Measurements from ENCODE around the gene ACADVL. TPM values are rescaled to one million over a fixed set of nuclear protein-coding genes. Genes with fewer than 3 reads are reported as not detected.
A peak's percentile ranks its signal among the peaks of the same experiment; 100 is the strongest.

The ACADVL gene
- total RNA-seq, 4 donors from 2014 or later: 565 to 1,687 (median 703) TPM

GRCh38 chr17:7196651-7197401 is 22.9 kb upstream of the ACADVL start:
- H3K36me3 ChIP-seq: peaks cover 38% of the 10 kb centered on the region
- TF ChIP-seq POLR2AphosphoS5 (IDR thresholded peaks at IDR 0.05) (no peak), EP300 (IDR thresholded peaks at IDR 0.05) (no peak), POLR2A (IDR thresholded peaks at IDR 0.05) (no peak), CTCF (IDR thresholded peaks at IDR 0.05) (no peak)
- H3K27me3 ChIP-seq: no peaks in the 10 kb centered on the region
- H3K9me3 ChIP-seq: no peaks in the 10 kb centered on the region
- no peaks in the 10 kb centered on the region for H3K4me1 ChIP-seq
- H3K4me3 ChIP-seq: no peak overlapping the region
- no peak overlapping the region for H3K27ac ChIP-seq
- DNase-seq (ENCODE audit: low spot score in 2 of 2): peak in 1 of 2 donors; percentile 53
- WGBS: 93% methylated on average over 22 of the region's 22 CpGs

GRCh38 chr17:7203391-7203790 is 16.3 kb upstream of the ACADVL start:
- Histone ChIP-seq H3K36me3 (peaks cover 16% of the 10 kb centered on the region), H3K9me3 (no peaks in the 10 kb centered on the region), H3K27me3 (no peaks in the 10 kb centered on the region), H3K4me3 (no peak overlapping the region), H3K4me1 (peaks cover 14% of the 10 kb centered on the region), H3K27ac (no peak overlapping the region)
- 95% methylated on average over 14 of the region's 16 CpGs for WGBS
- TF ChIP-seq POLR2A (IDR thresholded peaks at IDR 0.05): no peak
- TF ChIP-seq CTCF (IDR thresholded peaks at IDR 0.05): no peak
- TF ChIP-seq EP300 (IDR thresholded peaks at IDR 0.05): no peak
- TF ChIP-seq POLR2AphosphoS5 (IDR thresholded peaks at IDR 0.05): no peak
- peak in 1 of 2 donors; percentile 61 for DNase-seq (ENCODE audit: low spot score in 2 of 2)

GRCh38 chr17:7204336-7204735 is 15.4 kb upstream of the ACADVL start:
- Histone ChIP-seq H3K4me3 (peak overlapping the region; percentile 49), H3K4me1 (peaks cover 14% of the 10 kb centered on the region), H3K27ac (no peak overlapping the region), H3K9me3 (no peaks in the 10 kb centered on the region), H3K27me3 (no peaks in the 10 kb centered on the region), H3K36me3 (peaks cover 16% of the 10 kb centered on the region)
- DNase-seq (ENCODE audit: low spot score in 2 of 2): peak in 1 of 2 donors; percentile 59
- WGBS: 65% methylated on average over 15 of the region's 15 CpGs
- TF ChIP-seq POLR2A (IDR thresholded peaks at IDR 0.05): no peak

GRCh38 chr17:7204828-7205461 is 14.8 kb upstream of the ACADVL start:
- H3K4me1 ChIP-seq: peaks cover 14% of the 10 kb centered on the region
- peak; percentile 93 to 94 for DNase-seq (ENCODE audit: low spot score in 2 of 2)
- WGBS: 3% methylated on average over 29 of the region's 34 CpGs
- TF ChIP-seq EP300 (IDR thresholded peaks at IDR 0.05) (no peak), POLR2A (IDR thresholded peaks at IDR 0.05) (no peak), CTCF (IDR thresholded peaks at IDR 0.05) (no peak), POLR2AphosphoS5 (IDR thresholded peaks at IDR 0.05) (peak in 1 of 3 donors; percentile 45)
- H3K9me3 ChIP-seq: no peaks in the 10 kb centered on the region
- peak overlapping the region; percentile 49 for H3K4me3 ChIP-seq
- H3K27me3 ChIP-seq: no peaks in the 10 kb centered on the region
- H3K36me3 ChIP-seq: peaks cover 16% of the 10 kb centered on the region
- no peak overlapping the region for H3K27ac ChIP-seq

- no peak overlapping the region for H3K27ac ChIP-seq
- peak in 1 of 2 donors; percentile 48 for DNase-seq (ENCODE audit: low spot score in 2 of 2)
- 46% methylated on average over 15 of the region's 15 CpGs for WGBS
- TF ChIP-seq EP300 (IDR thresholded peaks at IDR 0.05): no peak
- TF ChIP-seq POLR2A (IDR thresholded peaks at IDR 0.05): no peak
- TF ChIP-seq CTCF (IDR thresholded peaks at IDR 0.05): no peak
- TF ChIP-seq POLR2AphosphoS5 (IDR thresholded peaks at IDR 0.05): no peak
- peaks cover 14% of the 10 kb centered on the region for H3K4me1 ChIP-seq
- no peaks in the 10 kb centered on the region for H3K9me3 ChIP-seq
- peak overlapping the region; percentile 49 for H3K4me3 ChIP-seq
- peaks cover 16% of the 10 kb centered on the region for H3K36me3 ChIP-seq
- no peaks in the 10 kb centered on the region for H3K27me3 ChIP-seq
Measured at GRCh38 chr17:7205561-7205960, 14.2 kb upstream of the ACADVL start.
